Measurements from ENCODE around the gene CCDC107. TPM values are rescaled to one million over a fixed set of nuclear protein-coding genes. Genes with fewer than 3 reads are reported as not detected.
"Not testable (repeated sequence)": the region's sequence is repeated elsewhere in the genome, so short reads cannot be mapped to it uniquely, and the experiment has no call there.

Gene CCDC107
- total RNA-seq, 1 experiment from 2014 or later = 12.6 TPM

DNA sequence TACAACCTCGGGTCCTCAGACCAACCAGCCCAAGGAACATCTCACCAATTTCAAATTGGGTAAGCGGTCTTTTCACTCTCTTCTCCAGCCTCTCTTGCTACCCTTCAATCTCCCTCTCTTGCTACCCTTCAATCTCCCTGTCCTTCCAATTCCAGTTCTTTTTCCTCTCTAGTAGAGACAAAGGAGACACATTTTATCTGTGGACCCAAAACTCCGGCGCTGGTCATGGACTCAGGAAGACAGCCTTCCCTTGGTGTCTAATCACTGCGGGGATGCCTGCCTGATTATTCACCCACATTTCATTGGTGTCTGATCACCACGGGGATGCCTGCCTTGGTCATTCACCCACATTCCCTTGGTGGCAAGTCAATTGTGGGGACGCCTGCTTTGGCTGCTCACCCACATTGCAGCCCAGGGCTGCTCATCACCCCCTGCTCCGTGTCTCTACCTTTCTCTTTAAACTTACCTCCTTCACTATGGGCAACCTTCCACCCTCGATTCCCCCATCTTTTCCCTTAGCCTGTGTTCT, 20.6 kb upstream of the CCDC107 start:
- DNase-seq (ENCODE audit: low spot score) = not testable (repeated sequence)

DNA sequence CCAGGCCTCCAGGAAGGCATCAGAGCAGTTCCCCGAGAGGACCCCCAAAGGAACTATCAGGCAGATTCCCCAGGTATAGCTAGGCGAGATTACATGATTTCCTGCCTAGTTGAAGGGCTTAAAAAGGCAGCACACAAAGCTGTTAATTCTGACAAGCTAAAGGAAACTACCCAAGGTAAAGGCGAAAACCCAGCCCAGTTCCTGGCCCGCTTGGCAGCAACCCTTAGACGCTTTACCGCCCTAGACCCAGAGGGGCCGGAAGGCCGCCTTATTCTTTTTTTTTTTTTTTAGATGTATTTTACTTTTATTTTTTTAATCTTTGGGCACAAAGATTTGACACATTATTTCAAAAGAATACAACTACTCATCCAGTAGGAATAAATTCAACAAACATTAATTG, 19.3 kb upstream of the CCDC107 start:
- DNase-seq (ENCODE audit: low spot score) = not testable (repeated sequence)

GRCh38 chr9:35639225-35639624, 18.9 kb upstream of the CCDC107 start:
- DNase-seq (ENCODE audit: low spot score) = not testable (repeated sequence)

DNA sequence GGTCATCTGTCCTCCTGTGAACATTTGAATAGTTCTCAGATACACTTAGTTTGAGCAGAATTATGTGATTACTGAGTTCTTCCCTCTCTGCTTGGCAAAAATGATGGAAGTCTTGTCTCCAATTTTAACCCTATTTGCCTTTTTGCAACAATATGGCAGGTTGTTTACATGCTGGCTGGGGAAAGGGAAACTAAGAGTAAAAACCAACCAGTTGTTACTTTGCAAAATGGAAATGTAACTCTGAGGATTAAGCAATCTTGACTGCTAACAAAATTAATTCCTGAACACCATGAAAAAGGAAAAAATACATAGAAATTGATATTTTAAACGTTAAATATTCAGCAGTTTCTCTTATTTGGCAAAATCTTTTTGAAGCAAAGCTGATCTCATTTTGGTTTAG, 18.5 kb upstream of the CCDC107 start:
- no peak for DNase-seq (ENCODE audit: low spot score)

DNA sequence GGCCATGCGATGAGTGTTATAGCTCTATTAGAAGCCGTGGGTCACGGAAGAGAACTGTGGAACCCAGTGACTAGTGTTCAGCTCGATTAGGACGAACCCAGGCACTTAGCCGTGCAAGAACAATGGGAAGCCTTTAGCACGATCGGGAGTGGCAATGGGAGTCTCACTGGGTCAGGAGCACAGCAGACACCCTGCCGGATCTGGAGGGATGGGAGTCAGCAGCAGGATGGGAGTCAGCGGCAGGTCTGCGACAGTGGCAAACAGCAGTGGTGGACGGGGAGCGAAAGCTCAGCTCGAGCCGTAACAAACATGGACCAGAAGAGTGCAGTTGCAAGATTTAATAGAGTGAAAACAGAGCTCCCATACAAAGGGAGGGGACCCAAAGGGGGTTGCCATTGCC, 17.7 kb upstream of the CCDC107 start:
- DNase-seq (ENCODE audit: low spot score) = not testable (repeated sequence)

DNA sequence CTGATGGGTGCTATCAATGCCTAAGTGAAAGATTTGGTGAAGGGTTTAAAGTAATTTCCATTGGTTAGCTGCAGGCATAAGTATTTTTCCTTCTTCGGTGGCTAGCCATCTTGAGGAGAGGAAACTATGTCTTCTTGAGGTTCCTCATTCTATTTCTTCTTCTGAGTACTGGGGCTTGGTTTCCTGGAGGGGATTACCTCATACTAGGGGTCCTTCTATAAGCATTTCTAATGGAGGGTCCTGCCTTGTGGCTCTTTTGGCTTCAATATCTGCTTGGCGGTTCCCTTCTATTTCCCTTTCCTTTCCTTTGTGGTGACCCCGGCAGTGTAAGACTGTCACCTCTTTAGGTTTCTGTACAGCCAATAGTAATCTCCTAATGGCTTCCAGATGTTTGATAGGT, 16.6 kb upstream of the CCDC107 start:
- DNase-seq (ENCODE audit: low spot score) = not testable (repeated sequence)

- no peak for DNase-seq (ENCODE audit: low spot score)
Observed at GRCh38 chr9:35643046-35643445, 15.0 kb upstream of the CCDC107 start.

DNA sequence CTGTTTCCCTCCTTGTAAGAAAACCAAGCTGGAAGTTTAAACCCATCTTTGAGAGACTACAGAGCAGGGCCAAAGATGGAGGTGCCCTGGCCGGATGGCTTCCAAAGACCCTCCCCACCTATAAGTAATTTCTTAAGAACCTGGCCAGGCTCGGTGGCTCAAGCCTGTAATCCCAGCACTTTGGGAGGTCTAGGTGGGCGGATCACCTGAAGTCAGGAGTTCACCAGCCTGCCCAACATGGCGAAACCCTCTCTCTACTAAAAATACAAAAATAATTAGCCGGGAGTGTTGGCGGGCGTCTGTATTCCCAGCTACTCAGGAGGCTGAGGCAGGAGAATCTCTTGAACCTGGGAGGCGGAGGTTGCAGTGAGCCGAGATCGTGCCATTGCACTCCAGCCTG, 12.4 kb upstream of the CCDC107 start:
- DNase-seq (ENCODE audit: low spot score) = not testable (repeated sequence)

GRCh38 chr9:35646153-35646532, 11.9 kb upstream of the CCDC107 start:
- no peak for DNase-seq (ENCODE audit: low spot score)

DNA sequence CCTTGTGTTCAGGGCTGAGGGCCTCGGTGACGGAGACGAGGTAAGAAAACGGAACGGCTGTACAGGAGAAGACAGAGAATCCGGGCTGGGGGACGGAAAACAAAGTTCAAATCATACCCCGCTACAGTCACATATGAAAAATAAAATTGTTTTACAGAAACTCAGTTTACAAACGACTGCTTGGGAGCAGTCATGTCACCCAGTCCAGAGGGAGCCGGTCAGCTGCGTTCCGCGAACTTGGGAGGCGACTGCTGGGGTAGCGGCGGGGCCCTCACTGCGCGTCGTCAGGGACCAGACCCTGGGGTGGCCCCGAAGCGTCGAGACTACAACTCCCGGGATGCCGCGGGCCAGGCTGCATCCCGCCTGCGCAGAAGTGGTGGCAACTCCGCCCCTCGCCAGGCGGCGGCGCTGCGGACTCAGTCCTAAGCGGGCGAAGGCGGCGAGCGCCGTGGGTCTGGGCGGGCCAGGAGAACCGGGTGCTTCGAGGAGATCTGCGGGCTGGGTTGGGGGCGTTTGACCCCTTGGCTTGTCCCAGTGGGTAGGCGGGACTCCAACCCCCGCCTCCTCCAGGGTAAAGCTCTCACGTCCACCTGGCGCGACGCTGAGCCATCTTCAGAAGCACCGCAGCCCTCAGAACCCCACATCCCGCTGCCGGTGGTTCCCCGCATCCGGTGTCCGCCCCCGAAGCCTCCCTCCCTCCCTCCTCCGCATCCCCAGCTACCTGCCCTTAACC, 11.4 kb upstream of the CCDC107 start:
- DNase-seq (ENCODE audit: low spot score) = peak; percentile 66

DNA sequence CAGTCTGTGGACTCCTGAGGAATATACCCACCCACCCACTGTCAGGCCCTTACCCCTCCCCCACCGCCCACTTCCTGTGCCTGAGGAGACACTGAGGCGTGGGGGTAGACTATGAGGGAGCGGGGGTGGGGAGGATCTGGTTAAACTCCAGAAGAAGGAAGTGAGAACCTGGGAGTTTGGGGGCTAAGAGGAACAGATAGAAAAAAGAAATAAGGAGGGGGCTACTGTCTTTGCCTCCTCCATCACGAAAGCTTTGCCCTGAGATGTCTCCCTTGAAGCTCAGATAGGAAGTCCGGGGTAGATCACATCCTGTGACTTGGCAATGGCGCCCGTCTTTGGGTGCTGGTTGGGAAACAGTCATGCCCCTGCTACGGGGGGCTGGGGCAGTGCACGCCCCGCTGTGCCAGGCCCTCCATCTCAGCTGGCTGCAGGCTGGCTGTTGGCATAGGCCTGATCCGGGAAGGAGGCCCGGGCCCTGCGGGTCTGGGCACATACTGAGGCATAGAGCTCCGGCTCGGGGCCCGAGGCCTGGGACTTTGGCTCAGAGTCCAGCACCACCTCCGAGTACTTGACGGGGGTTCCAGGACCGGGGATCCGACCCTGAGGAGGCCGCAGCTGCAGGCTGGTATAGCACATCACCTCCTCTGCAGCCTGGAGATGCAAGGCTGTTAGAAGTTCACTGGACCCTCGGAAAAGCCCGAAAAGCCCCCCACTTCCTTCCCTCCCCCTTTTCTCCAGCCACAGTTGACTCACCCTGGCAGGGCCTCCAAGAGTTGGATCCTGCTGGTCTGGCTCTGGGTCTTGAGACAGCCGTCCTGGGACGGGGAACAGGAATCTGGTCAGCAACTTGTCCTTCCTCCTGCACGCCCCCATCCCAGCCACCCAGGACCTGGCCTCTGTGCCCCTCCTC, 8.4 kb upstream of the CCDC107 start:
- DNase-seq (ENCODE audit: low spot score) = no peak

GRCh38 chr9:35650341-35651158, 7.5 kb upstream of the CCDC107 start, which contains the start of gene SIT1:
TSS of gene SIT1 (minus strand) at chr9:35650931. CDS start at chr9:35650853, 78 bp downstream.
- DNase-seq (ENCODE audit: low spot score) = no peak

DNA sequence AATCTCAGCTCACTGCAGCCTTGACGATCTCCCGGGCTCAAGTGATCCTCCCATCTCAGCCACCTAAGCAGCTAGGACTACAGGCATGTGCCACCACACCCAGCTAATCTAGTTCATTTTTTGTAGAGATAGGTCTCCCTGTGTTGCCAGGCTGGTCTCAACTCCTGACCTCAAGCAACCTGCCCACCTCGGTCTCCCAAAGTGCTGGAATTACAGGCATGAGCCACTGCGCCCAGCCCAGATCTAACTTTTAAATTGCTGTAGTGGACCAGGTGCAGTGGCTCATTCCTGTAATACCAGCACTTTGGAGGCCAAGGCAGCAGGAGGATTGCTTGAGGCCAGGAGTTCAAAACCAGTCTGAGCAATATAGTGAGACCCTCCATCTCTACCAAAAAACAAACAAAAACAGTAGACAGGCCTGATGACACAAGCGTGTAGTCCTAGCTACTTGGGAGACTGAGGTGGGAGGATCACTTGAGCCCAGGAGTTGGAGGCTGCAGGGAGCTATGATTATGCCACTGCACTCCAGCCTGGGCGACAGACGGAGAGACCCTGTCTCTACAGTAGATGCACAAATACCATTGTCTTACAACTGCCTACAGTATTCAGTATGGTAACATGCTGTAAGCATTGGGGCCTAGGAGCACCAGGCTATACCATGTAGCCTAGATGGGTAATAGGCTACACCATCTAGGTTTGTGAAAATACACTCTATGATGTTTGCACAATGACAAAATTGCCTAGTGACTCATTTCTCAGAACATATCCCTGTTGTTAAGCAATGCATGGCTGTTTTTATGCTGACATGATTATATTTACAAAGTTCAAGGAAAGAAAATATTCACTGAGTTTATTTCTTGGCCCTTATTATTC, 5.9 kb upstream of the CCDC107 start:
- DNase-seq (ENCODE audit: low spot score) = no peak

DNA sequence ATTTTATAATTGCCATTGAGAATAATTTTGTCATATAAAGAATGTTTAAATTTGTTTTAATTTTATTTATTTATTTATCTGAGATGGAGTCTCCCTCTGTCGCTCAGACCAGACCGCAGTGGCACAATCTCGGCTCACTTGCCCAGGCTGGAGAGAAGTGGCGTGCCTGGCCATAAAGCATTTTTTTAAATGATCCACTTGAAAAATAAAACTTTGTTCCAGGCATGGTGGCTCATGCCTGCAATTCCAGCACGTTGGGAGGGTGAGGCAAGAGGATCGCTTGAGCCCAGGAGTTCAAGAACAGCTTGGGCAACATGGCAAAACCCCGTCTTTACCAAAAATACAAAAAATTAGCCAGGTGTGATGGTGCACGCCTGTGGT, 5.3 kb upstream of the CCDC107 start:
- DNase-seq (ENCODE audit: low spot score) = no peak

- DNase-seq (ENCODE audit: low spot score) = no peak
Observed at GRCh38 chr9:35653611-35654010, 4.5 kb upstream of the CCDC107 start.

GRCh38 chr9:35656348-35656747, 1.7 kb upstream of the CCDC107 start:
- no peak for DNase-seq (ENCODE audit: low spot score)

DNA sequence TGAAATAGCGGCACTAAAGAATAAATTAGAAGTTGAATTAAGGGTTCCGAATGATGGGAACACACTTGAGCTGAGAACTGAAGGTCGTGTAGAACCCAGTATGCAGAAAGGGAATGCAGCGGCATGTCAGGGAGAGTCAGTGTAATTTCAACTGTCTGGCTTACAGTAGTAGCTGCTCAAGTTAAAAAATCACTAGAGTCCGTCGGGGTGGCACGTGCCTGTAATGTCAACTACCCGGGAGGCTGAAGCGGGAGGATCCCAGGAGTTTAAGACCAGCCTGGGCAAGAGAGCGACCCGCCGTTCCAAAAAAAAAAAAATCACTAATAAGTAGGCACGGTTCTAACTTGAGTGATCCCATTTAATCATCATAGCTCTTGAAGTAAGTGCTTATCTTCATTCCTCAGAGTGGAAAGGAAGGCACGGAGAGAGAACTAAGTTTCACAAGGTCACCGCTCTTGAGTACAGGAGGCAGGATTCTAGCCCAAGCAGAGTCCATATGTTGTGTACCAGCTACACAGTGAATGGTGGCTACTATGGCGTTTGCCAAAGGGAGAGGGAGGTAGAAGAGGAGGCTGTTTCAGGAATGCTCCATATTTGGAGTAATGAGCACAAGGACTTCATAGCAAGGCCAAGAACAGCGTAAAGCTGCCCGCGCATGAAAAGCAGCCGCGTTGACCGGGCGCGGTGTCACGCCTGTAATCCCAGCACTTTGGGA, 1.1 kb upstream of the CCDC107 start:
- peak; percentile 45 for DNase-seq (ENCODE audit: low spot score)

- DNase-seq (ENCODE audit: low spot score) = peak; percentile 96
Observed at GRCh38 chr9:35657546-35658136, 451 bp upstream of the CCDC107 start, which contains the start of gene RMRP. TSS of gene RMRP (minus strand) at chr9:35658019.

DNA sequence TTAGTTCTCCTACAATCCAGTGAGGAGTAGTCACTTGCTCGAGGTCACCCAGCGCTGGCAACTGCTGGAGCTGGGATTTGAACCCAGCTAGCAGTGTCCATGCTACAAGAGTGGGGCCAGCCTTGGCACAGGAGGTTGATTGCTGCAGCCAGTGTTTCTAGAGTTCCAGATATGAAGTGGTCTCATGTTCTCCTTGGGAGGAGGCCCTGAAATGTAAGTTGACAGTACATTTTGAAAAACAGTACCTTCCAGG, 802 bp downstream of the CCDC107 start:
- no peak for DNase-seq (ENCODE audit: low spot score)

- DNase-seq (ENCODE audit: low spot score) = peak; percentile 74
Observed at GRCh38 chr9:35659340-35659739, 1.2 kb downstream of the CCDC107 start.
